Measurements from ENCODE around the gene C10orf53. TPM values are rescaled to one million over a fixed set of nuclear protein-coding genes. Genes with fewer than 3 reads are reported as not detected.

Gene C10orf53
- total and polyA plus RNA-seq, 12 donors = not detected

DNA sequence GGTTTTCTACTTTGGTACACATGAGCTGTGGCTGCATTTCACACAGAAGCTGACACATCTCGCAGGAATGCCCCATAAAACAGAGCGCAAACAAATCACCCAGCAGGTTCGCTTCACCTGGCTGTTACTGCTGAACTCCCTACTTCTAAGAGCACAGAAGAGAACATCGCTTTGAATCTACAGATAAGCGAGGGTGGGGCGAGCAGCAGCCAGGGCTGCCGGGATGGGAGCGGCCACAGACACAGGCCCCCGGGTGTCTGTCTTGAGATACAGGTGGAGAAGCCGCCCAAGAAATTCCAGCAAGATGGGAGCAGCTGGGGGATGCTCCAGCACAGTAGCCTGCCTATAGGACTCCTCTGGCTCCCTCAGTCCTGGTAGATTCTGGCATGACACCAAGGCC is 55.2 kb downstream of the C10orf53 start:
- Histone ChIP-seq H3K36me3 (no peaks in the 10 kb centered on the region), H3K27me3 (no peaks in the 10 kb centered on the region), H3K27ac (no peak overlapping the region), H3K4me3 (no peak overlapping the region), H3K9me3 (peaks cover 0 to under 1% (median 0%) of the 10 kb centered on the region in 11 donors), H3K4me1 (no peaks in the 10 kb centered on the region)
- TF ChIP-seq, protein P1, sequence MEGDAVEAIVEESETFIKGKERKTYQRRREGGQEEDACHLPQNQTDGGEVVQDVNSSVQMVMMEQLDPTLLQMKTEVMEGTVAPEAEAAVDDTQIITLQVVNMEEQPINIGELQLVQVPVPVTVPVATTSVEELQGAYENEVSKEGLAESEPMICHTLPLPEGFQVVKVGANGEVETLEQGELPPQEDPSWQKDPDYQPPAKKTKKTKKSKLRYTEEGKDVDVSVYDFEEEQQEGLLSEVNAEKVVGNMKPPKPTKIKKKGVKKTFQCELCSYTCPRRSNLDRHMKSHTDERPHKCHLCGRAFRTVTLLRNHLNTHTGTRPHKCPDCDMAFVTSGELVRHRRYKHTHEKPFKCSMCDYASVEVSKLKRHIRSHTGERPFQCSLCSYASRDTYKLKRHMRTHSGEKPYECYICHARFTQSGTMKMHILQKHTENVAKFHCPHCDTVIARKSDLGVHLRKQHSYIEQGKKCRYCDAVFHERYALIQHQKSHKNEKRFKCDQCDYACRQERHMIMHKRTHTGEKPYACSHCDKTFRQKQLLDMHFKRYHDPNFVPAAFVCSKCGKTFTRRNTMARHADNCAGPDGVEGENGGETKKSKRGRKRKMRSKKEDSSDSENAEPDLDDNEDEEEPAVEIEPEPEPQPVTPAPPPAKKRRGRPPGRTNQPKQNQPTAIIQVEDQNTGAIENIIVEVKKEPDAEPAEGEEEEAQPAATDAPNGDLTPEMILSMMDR (IDR thresholded peaks at IDR 0.05) = no peak
- no peak for DNase-seq
- 67 to 70% methylated on average over 10 of the region's 10 CpGs for WGBS, 2 donors
- ATAC-seq = no peak
- intact Hi-C loops (cut with DNase I) = no loop called here

DNA sequence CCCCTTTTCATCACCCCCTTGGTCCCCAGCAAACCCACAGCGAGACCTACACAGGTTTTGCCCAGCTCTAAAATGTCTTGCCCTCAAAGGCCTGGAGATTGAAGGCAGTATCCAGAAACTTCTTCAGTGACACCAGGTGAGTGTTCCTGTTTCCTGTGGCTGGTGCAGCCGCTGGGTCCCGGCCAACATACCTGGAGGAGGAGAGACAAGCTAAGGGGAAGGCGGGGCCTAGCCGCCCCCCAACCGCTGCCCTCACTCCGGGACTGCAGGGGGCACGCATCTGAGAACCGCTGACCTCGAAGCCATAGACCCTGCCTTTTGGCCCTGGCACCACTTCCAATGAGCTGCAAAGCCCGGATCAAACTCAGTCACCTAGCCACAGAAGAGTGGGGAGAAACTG is 55.7 kb downstream of the C10orf53 start:
- 59 to 64% methylated on average over 11 of the region's 11 CpGs for WGBS, 2 donors
- intact Hi-C loops (cut with DNase I) = no loop called here

DNA sequence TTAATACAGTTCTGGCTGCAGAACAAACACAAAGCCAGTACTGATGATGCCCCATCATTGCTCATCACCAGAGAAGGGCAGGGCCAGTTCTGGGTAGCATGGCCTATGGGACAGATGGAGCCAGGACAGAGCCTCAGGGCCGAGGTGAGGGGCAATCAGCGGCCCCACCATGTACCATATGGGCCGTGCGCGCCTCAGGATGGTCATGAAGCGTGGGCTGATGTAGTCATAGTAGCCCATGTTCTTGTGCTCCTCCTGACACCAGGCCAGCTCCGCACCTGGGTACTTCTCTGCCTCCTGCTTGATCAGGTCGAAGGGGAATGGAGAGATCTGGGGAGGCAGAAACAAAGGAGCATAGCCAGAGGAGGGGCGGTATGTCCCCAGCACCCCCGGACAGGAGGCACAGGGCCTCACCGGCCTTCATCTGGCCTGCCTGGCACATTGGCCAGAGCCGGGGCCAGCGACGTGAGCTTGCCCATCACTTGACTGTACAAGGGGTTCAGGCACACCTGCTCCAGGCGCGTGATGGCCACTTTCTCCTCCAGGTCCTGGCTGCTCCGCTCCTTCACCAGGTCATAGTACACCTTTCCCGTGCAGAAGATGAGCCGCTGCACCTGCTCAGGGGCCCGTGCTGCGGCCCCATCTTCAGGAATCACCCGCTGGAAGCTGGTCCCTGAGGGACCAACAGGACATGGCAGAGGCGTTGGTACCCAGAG is 56.6 kb downstream of the C10orf53 start:
- DNase-seq (no peak), ATAC-seq (no peak)
- no peaks in the 10 kb centered on the region for H3K27me3 ChIP-seq
- H3K9me3 ChIP-seq = no peaks in the 10 kb centered on the region
- no peaks in the 10 kb centered on the region for H3K36me3 ChIP-seq
- WGBS, 2 donors = 92 to 95% methylated on average over 23 of the region's 23 CpGs
- intact Hi-C loops (cut with DNase I) = no loop called here
- H3K4me1 ChIP-seq = no peaks in the 10 kb centered on the region
- H3K27ac ChIP-seq = no peak overlapping the region
- H3K4me3 ChIP-seq = no peak overlapping the region
- TF ChIP-seq, protein P1 (IDR thresholded peaks at IDR 0.05) = no peak

More for the DNA sequence above, 55.7 kb downstream of the C10orf53 start:
- no peaks in the 10 kb centered on the region for H3K36me3 ChIP-seq
- no peak overlapping the region for H3K4me3 ChIP-seq
- DNase-seq = no peak
- no peaks in the 10 kb centered on the region for H3K9me3 ChIP-seq
- no peaks in the 10 kb centered on the region for H3K4me1 ChIP-seq
- H3K27ac ChIP-seq = no peak overlapping the region
- no peak for ATAC-seq
- no peaks in the 10 kb centered on the region for H3K27me3 ChIP-seq
- TF ChIP-seq, protein P1 (IDR thresholded peaks at IDR 0.05) = no peak

DNA sequence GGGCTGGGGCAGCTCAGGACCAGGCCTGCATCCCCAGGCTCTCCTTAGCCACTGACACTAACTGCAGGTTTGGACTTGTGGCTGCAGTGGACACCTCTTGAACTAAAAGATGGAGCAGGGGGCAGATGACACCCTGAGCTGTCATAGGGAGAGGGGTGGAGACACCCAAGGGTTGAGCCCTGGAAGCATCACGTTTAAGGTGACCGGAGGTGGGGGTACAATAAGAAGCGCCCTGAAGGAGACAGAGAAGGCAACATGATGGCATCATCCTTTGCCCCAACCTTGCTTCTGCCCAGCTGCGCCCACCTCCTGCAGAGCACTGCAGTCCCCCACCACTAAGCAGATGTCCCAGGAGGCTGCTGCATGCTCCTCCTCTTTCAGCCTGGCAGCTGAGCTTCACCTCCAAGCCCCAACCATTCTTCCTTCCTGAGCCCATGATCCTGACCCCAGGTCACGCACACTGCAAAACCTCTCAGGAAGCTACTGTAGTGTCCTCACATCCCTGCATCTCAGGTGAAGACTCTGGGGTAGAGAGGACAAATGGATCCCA is 57.2 kb downstream of the C10orf53 start:
- Histone ChIP-seq H3K36me3 (no peaks in the 10 kb centered on the region), H3K27ac (no peak overlapping the region), H3K4me3 (no peak overlapping the region), H3K4me1 (no peaks in the 10 kb centered on the region), H3K9me3 (no peaks in the 10 kb centered on the region), H3K27me3 (no peaks in the 10 kb centered on the region)
- ATAC-seq (no peak), DNase-seq (no peak)
- TF ChIP-seq, protein P1 (IDR thresholded peaks at IDR 0.05) = no peak
- 87 to 97% methylated on average over 5 of the region's 5 CpGs for WGBS, 2 donors
- intact Hi-C loops (cut with DNase I) = no loop called here
